ENCODE measurements around the gene CABYR. TPM values are rescaled to one million over a fixed set of nuclear protein-coding genes. Genes with fewer than 3 reads are reported as not detected.

CABYR gene
- total and polyA plus RNA-seq, 2 of the 8 experiments (the other 6 are each of a cell fraction or from before 2014, with no cell fraction given): 14.5 to 18.8 TPM

- POLR2A ChIA-PET (ENCODE audit: partially characterized antibody): interaction anchor here (4.1 kb wide), 1 partner anchor 26 kb away, joined by 19 read pairs; the partner anchor contains the start of gene CABYR
- TF ChIP-seq SRF (IDR thresholded peaks at IDR 0.05; ENCODE audit: low read depth, low read length): no peak
- TF ChIP-seq RBBP5 (IDR thresholded peaks at IDR 0.05; ENCODE audit: borderline replicate concordance, low read depth, low read length): no peak
- no peak for TF ChIP-seq BCL11A (IDR thresholded peaks at IDR 0.05; ENCODE audit: low read depth in 2 of 2, low read length in 2 of 2)
- no peak for TF ChIP-seq GTF2F1 (IDR thresholded peaks at IDR 0.05; ENCODE audit: borderline replicate concordance, low read depth, low read length)
- TF ChIP-seq SP1 (IDR thresholded peaks at IDR 0.05; ENCODE audit: low read depth, low read length): no peak
- no peak for TF ChIP-seq SAP30 (IDR thresholded peaks at IDR 0.05; ENCODE audit: insufficient read depth, insufficient replicate concordance, low read length)
Observed at GRCh38 chr18:24112874-24113615, 25.8 kb upstream of the CABYR start.

More at GRCh38 chr18:24112874-24113615, 25.8 kb upstream of the CABYR start:
- H3K9ac ChIP-seq (replicated peaks in 1 of 4; ENCODE audit: extremely low read depth in 1 of 4, low read depth in 3 of 4, low read length in 3 of 4): no peak overlapping the region
- no peaks in the 10 kb centered on the region for H3K27me3 ChIP-seq (replicated peaks in 1 of 4; ENCODE audit: control insufficient read depth in 3 of 4, extremely low read depth in 1 of 4, insufficient read depth in 3 of 4, low read length in 3 of 4)
- FAIRE-seq (no peak), DNase-seq (ENCODE audit: low read depth in 1 of 2, low spot score in 2 of 2) (no peak)
- H3K56ac ChIP-seq (replicated peaks; ENCODE audit: insufficient read length, low read depth, low read length): no peak overlapping the region
- no peak overlapping the region for H3K4me2 ChIP-seq (ENCODE audit: insufficient read depth in 1 of 2, low read depth in 2 of 2, low read length in 2 of 2)
- no peak overlapping the region for H2BK20ac ChIP-seq (ENCODE audit: low read length)
- H3K79me1 ChIP-seq (ENCODE audit: low read depth, low read length): no peaks in the 10 kb centered on the region
- H2BK5ac ChIP-seq (ENCODE audit: low read depth, low read length): no peak overlapping the region
- H2BK120ac ChIP-seq (replicated peaks; ENCODE audit: low read depth, low read length): no peak overlapping the region
- H4K91ac ChIP-seq (replicated peaks; ENCODE audit: insufficient read length, low read length): no peak overlapping the region
- H3K27ac ChIP-seq (ENCODE audit: low read depth, low read length): 0 out of 2 replicates have a peak overlapping the region, but pooled peaks have one; percentile 22
- WGBS, 2 experiments (ENCODE audit: extremely low coverage in 1 of 2, insufficient coverage in 1 of 2, insufficient read length in 1 of 2, insufficient replicate concordance in 2 of 2, low coverage in 1 of 2, low lambda C conversion rate in 2 of 2, missing lambda C conversion rate in 1 of 2): 82% methylated on average over 15 of the region's 15 CpGs; no CpG with 5 or more reads in 1 of the 2 experiments
- H4K5ac ChIP-seq (ENCODE audit: insufficient read length, low read depth, low read length): no peak overlapping the region
- H3K14ac ChIP-seq (ENCODE audit: insufficient read length): no peak overlapping the region
- no peak overlapping the region for H3K23ac ChIP-seq (ENCODE audit: insufficient read length)
- no peak overlapping the region for H2BK15ac ChIP-seq (ENCODE audit: low read length)
- H3K4me1 ChIP-seq (replicated peaks in 1 of 4; ENCODE audit: control insufficient read depth in 3 of 4, insufficient read depth in 4 of 4, low read length in 3 of 4): peaks cover 0 to 4% (median 2%) of the 10 kb centered on the region in 4 experiments; a peak in 2 of 7 replicates
- no peaks in the 10 kb centered on the region for H3K79me2 ChIP-seq (ENCODE audit: control insufficient read depth in 1 of 2, insufficient read depth in 2 of 2, low read length in 2 of 2)
- H2BK12ac ChIP-seq (ENCODE audit: low read depth, low read length): no peak overlapping the region
- H2AFZ ChIP-seq (ENCODE audit: low read length): no peak overlapping the region
- H3K4ac ChIP-seq (replicated peaks; ENCODE audit: insufficient read length, low read depth, low read length): no peak overlapping the region
- no peak overlapping the region for H2AK5ac ChIP-seq (ENCODE audit: low read depth, low read length)
- no peaks in the 10 kb centered on the region for H4K20me1 ChIP-seq (replicated peaks in 1 of 2; ENCODE audit: control insufficient read depth in 1 of 2, insufficient read depth in 2 of 2, low read length in 2 of 2)
- H3K4me3 ChIP-seq (ENCODE audit: extremely low read depth in 1 of 4, insufficient read depth in 2 of 4, low read depth in 3 of 4, low read length in 4 of 4): no peak overlapping the region
- no peaks in the 10 kb centered on the region for H3K23me2 ChIP-seq (ENCODE audit: low read depth, low read length)
- no peak overlapping the region for H3K18ac ChIP-seq (ENCODE audit: extremely low read depth, low read length)
- H4K8ac ChIP-seq (ENCODE audit: extremely low read depth, insufficient read depth, low read length): no peak overlapping the region; the same call in 1 of the 2 replicates
- CTCF ChIA-PET (ENCODE audit: partially characterized antibody): interaction anchor here (0.9 to 1.8 kb wide), 7 partner anchors 9 to 301 kb away, joined by 3 to 6 read pairs (median 3); no protein-coding TSS in a partner anchor
- H3K36me3 ChIP-seq (ENCODE audit: control insufficient read depth in 2 of 4, insufficient read depth in 4 of 4, low read length in 3 of 4): peaks cover 0 to 4% (median 0%) of the 10 kb centered on the region in 4 experiments; a peak in 2 of 8 replicates
- no peaks in the 10 kb centered on the region for H3K9me3 ChIP-seq (ENCODE audit: insufficient read depth in 2 of 2, low read depth in 1 of 2, low read length in 1 of 2)

Data from H1 (cell line).